HL-60 (cell line): ENCODE results near the gene CCDC77.

Experiments
- DNase-seq, 2 experiments: peaks; one replicate each; pipeline ENCODE4 v3.0.0-alpha.2; 2010 to 2020; ENCODE audit warnings: low read depth in 1 of 2, low spot score in 1 of 2
- H3K27ac ChIP-seq: fragments of 250-450 bp; sonication (Bioruptor Pico); replicated peaks from 2 replicates; pipeline ENCODE4 v1.5.1; 2020; ENCODE audit warnings: mild to moderate bottlenecking, moderate library complexity
- H3K27me3 ChIP-seq: fragments of 250-450 bp; sonication (Bioruptor Pico); 2 replicates; pipeline ENCODE4 v1.5.1; 2021; ENCODE audit warnings: mild to moderate bottlenecking, moderate library complexity; ENCODE audit not compliant: insufficient read depth, poor library complexity, severe bottlenecking
- H3K4me3 ChIP-seq: replicated peaks from 2 replicates; pipeline ENCODE4 v1.5.1; 2011; ENCODE audit warnings: mild to moderate bottlenecking, control low read depth, low read length; ENCODE audit not compliant: insufficient read depth
- CTCF ChIP-seq: IDR thresholded peaks from one replicate; pipeline ENCODE4 v1.5.1; 2011; ENCODE audit warnings: low read length, control low read depth, inconsistent platforms; ENCODE audit not compliant: insufficient read depth
- GABPA ChIP-seq: IDR thresholded peaks from 2 replicates; pipeline ENCODE4 v1.6.1; 2012; ENCODE audit warnings: low read depth
- POLR2AphosphoS5 ChIP-seq: IDR thresholded peaks from 2 replicates; pipeline ENCODE4 v1.6.1; 2012; ENCODE audit warnings: low read depth
- REST ChIP-seq: IDR thresholded peaks from 2 replicates; pipeline ENCODE4 v1.6.1; 2012; ENCODE audit warnings: low read depth; ENCODE audit not compliant: insufficient replicate concordance
- SPI1 ChIP-seq: IDR thresholded peaks from 2 replicates; pipeline ENCODE4 v1.6.1; 2012; ENCODE audit warnings: low read depth, mild to moderate bottlenecking, borderline replicate concordance

The CCDC77 gene

GRCh38 chr12:470133-470532, 68.7 kb downstream of the CCDC77 start:
- peaks cover 3% of the 10 kb centered on the region for H3K27me3 ChIP-seq
- TF ChIP-seq POLR2AphosphoS5 (no peak), REST (no peak), SPI1 (no peak), CTCF (no peak), GABPA (no peak)
- no peak for DNase-seq
- H3K4me3 ChIP-seq, result no peak overlapping the region
- H3K27ac ChIP-seq, result no peak overlapping the region

- TF ChIP-seq SPI1 (no peak), CTCF (no peak), GABPA (no peak), POLR2AphosphoS5 (no peak), REST (no peak)
- H3K27ac ChIP-seq, result no peak overlapping the region
- H3K27me3 ChIP-seq, result peaks cover 3% of the 10 kb centered on the region
- DNase-seq, result no peak
- no peak overlapping the region for H3K4me3 ChIP-seq
Measured at GRCh38 chr12:473198-473597, 71.8 kb downstream of the CCDC77 start.

GRCh38 chr12:473863-474577, 72.6 kb downstream of the CCDC77 start:
- Histone ChIP-seq H3K27ac (no peak overlapping the region), H3K4me3 (no peak overlapping the region), H3K27me3 (peaks cover 3% of the 10 kb centered on the region)
- TF ChIP-seq REST (no peak), SPI1 (no peak), CTCF (no peak), GABPA (no peak), POLR2AphosphoS5 (no peak)
- DNase-seq, result no peak
